CMK (cell line): ENCODE data around the gene WASL.
A peak's percentile ranks its signal among the peaks of the same experiment; 100 is the strongest.
"Not testable (repeated sequence)": the region's sequence is repeated elsewhere in the genome, so short reads cannot be mapped to it uniquely, and the experiment has no call there.

ENCODE experiments used
- DNase-seq: peaks from one replicate; pipeline ENCODE4 v3.0.0-alpha.2; 2010; ENCODE audit warnings: low read depth

WASL gene

DNA sequence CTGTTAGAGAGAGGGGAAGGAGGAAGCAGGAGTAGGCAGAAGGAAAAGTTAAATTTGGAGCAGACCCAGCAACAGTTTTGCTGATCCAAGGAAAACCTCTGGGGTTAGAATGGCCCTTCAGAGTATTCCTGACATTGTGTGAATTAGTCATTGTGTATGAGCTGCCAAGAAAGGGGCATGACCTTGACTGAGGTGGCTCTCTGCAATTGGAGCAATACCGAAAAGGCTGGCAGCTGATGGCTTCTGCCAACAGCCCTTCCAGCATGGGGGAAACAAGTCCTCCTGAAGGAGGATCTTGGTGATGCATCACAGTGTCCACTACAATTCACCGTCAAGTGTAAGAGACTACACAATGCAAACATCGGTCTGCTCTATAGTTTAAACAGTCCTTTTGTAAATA, 20.6 kb upstream of the WASL start:
- DNase-seq, result no peak

DNA sequence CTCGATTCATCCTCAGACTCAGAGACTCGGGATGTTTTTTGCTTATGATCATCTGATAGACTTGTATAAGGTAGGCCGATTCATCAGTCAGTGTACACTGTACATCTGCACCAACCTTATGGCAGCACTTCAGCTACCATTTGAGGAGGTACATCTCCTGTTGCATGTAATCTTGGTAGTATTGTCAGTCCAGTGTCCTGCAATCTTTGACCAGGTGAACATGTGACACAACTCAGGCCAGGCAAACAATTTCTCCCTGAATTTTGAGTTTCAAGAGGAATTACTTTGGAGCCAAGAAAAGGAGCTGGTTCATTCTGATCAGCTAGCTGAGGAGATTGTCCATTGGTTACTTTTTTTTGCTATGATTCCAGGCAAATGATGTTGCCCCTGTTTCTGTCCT, 19.7 kb upstream of the WASL start:
- no peak for DNase-seq

DNA sequence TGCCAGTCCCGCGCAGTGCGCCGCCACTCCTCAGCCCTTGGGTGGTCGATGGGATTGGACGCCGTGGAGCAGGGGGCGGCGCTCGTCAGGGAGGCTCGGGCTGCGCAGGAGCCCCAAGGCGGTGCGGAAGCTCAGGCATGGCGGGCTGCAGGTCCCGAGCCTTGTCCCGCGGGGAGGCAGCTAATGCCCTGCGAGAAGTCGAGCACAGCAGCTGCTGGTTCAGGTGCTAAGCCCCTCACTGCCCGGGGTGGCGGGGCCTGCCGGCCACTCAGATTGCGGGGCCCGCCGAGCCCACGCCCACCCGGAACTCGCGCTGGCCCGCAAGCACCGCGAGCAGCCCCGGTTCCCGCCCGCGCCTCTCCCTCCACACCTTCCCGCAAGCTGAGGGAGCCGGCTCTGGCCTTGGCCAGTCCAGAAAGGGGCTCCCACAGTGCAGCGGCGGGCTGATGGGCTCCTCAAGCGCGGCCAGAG, 14.4 kb upstream of the WASL start:
- no peak for DNase-seq

DNA sequence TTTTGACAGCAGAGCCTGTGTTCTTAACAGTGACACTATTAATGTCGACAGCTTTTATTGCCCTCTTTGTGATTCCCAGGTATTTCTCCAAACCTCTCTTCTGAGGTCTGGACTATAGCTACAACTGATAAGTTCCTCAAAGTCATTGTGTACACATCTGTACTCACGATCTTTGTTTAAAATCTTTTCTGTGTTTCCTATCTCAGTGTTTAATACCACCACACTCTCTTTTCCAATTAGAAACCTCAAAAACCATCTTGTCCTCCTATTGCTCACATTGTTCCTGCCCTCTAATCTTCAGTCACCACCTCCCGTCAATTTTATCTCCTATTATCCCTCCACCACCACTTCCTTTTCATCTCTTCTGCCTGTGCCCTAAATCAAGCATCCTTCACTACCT, 12.9 kb upstream of the WASL start:
- DNase-seq, result no peak

DNA sequence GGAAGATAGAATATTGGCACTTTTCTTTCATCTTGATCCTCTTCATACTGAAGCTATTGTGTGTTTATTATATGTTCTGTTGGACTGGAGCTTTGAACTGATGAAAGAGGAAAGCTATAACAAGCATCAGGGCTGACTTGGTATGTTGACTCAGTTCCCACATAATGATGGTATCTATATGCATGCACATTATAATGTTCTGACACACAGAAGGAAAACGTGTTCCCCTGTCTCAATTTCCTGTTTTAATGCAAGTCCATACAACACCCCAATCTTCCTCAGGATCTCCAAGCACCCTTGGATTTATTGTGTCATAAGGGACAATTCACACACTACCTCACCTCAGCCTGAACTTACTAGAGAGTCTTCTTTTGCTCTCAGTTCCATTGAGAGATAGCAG, 8.3 kb upstream of the WASL start:
- DNase-seq, result no peak

DNA sequence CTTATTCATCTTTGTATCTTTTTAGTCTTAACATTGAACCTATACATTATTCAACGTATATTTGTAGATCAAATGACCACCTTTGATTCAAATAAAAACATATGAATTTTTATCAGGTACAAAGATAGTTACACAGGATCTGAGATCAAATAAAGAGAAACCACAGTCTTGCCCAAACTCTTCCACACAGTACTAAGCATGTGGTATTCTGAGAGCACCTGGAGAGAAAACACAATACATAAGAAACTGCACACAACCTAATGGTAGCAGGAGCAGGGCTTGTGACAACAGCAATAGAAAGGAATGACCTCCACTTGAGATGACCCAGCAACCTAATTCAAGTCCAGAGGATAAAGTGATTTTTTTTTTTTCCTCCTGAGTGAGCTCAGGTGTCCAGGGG, 6.5 kb upstream of the WASL start:
- DNase-seq, result no peak

DNA sequence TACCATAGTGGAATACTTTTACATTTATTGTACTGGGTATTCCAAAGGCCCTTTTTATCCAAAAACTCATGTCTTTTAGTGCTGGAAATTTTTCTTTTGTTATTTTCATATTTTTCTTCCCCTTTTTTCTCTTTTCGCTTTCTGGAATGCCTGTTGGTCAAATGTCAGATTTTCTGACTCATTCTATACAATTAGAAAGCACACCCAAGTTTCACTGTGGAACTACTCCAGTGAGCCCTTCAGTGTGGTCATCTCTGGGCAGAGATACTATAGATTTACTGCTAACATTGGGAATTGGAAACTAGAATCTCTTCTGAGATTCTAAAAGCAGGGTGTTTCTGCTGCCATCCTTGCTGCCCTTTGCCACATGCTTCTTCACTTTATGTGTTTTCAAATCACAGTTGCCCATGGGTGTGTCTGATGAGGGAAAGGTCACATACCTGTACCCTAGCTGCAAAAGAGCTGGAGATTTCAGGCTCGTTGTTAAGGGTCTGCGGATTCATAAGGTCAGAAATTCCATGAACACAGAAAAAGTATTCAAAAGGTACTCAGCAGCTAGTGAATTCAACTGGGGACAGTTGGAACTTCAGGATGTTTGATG, 5.6 kb upstream of the WASL start:
- no peak for DNase-seq

DNA sequence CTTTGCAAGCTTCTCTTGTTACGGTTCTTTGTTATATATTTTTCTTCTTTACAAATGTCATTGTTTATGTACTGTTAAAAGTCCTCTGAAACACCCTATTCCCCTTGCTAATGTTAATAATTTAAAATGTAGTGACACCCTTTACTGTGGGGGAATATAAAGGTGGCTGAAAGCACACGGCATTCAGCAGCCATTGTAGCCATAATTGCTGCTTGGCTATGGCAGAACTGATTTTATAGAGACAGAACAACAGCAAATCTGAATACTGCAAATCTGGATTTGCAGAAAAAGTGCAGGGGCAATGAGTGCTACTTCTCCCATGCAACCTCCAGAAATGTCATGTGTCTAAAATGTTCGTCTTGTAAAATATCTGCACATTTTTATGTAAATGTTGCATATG, 3.7 kb upstream of the WASL start:
- no peak for DNase-seq

DNA sequence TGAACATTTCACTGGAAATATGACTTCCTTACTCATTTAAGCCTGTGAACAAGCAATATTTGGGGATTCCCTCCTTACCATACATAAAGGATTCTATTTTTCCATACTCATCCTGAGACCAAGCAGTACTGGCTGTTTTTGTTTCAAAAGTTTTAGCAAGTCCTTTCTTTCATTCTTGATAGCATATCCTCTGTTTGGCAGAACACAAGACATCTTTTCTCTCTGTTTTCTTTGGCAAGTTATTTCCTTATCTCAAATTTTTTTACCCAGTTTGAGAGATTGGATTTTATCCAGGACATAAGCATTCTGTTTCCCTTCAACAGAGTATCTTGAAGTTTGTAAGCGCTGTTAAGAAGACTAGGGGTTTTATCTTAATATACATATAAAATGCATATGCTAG, 3.0 kb upstream of the WASL start:
- no peak for DNase-seq

DNA sequence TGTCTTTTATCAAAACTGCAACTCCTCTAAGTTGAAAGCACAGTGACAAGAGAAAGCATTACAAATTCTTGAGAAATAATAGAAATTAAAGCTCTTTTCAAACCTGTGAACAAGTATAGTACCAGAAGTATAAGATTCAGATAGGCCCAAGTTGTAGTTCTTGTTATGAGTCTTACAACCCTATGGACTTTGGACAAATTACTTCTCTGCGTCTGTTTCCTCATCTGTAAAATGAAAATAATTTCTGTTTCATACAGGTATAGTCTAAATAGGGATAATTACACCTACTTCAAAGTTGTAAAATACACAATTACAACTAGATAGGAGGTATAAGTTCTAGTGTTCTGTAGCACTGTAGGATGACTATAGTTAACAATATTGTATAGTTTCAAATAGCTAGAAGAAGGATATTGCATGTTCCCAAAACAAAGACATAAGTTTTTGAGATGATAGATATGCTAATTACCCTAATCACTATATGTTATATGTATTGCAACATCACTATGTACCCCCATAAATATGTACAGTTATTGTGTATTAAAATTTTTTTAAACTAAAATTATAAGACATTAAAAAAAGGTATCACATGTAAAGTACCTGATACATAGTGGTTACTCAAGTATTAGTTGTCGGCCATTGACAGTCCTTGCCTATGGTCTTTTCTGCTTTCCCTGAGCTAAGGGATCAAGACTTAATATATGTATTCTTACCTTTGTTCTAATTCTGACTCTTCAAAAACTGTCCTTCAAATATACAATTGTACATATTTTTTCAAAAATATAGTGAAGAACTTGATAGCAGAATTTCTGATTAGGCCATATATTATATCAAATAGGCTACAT, 1.8 kb upstream of the WASL start:
- no peak for DNase-seq

DNA sequence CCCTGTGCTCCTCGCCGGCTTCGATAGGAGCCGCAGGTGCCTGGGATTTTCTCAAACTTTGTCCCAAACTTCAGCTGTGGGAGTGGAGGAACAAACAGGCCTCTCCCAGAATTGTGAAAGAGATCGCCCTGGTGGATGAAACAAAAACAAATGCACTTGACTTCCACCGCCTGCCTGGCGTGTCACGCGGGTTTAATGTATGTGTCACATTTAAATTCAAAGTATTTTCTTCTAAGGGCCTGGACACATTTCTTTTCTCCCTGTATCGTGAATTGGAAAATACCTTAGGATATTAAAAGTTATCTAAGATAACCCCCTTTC, 694 bp upstream of the WASL start:
- DNase-seq, result no peak

DNA sequence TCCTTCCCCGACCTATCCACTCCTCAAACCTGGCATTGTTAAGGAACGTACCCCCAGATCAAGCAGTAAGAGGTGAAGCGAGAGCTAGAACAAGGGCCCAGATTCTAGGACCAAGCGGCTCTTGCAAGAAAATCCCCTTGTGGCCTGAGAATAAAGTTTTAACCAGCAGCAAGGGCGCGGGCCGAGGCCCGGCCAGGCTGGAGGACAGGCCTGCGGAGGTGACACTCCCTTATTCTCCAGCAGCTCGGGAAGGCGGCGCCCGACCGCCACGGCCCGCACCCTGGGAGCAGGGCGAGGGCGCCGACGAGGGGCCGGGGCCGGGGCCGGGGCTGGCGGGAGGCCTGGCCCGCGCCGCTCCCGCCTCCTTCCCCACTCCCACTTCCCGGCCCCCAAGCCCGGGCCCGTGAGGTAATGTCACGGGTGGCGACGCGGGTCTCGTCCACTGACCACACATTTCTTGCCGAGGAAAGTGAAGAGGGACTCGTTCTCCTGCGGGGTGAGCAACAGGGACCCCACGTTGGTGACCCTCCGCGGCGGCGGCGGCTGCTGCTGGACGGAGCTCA, 551 bp downstream of the WASL start:
- DNase-seq, result no peak

DNA sequence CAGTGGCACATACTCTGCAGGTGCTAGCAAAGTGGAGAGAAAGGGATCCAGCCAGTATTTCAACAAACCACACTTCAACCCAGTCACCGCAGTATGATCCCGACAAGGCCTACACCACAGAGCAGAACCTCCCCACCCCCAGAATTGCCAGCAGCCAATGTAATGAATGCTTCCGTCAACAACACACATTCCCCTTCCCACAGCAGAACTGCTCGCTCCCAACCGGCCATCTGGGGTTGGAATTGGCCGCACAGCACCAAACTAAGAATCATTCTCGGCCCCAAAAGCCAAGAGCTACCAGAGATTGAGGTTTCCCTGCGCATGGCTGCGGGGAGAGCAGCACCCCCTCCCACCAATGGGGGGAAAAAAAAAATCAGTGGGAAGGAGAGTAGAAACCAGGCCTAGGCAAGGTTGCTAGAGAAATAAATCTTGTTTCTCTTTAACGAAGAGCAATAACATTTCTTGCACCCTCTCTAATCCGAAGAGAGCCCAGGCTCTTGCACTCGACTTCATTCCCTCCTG, 1.1 kb downstream of the WASL start:
- peak; percentile 44 for DNase-seq

DNA sequence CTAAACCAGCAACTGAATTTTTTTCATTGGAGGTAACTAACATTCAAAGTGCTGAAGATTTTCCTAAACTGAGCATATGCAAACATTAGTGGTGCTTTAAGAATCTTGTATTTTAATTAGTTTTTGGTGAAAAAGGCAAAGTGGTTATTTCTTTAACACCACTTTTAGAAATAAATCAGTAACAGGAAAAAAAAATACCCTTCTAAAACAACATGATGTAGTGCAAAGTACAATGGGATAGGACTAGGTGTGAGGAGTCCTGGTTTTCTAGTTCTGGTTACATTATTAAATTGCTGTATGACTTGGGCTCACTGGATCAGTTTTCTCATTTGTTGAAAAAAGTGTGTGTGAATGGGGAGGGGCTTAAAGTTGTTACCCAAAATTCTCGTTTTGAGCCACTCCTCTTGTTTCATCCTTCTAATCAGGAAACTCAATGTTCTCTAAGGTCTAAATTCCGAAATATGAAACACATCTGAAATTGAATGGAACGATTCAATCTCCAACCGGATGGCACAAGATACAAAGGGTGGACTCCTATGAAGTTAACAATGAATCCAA, 1.8 kb downstream of the WASL start:
- DNase-seq, result no peak

DNA sequence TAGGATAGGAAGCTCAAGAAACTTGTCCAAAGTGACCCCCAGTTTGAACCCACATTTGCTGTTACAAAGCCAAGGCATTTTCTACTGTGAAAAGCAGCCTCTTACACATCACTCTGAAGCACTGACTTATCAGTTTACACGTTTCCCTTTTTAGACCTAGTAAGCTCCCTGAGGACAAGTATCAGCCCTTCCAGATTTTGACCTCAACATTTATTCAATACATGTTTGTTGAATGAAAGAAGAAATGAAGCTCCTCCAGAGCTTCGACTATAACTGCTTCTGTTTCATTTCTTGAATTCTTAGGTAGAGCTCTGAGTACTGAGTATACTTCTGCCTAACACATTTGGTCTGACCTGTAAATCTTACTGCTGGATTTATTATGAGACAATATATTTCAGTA, 2.7 kb downstream of the WASL start:
- DNase-seq, result no peak

DNA sequence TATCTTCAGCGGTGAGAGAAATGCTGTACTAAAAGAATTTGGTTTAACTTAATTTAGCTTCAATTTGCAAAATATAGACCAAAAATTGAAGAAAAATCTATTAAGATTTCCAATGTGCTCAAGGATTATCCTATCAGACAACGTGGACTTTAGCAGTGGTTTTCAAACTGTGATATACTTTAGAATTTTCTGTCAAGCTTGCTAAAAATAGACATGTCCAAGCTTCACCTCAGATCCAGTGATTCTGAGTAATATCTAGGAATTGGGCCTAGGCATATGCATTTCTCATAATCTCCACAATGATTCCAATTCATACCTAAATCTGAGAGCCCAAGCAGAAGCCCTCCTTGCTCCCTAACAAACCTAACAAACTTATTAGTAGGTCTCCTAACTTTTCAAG, 3.4 kb downstream of the WASL start:
- no peak for DNase-seq

DNA sequence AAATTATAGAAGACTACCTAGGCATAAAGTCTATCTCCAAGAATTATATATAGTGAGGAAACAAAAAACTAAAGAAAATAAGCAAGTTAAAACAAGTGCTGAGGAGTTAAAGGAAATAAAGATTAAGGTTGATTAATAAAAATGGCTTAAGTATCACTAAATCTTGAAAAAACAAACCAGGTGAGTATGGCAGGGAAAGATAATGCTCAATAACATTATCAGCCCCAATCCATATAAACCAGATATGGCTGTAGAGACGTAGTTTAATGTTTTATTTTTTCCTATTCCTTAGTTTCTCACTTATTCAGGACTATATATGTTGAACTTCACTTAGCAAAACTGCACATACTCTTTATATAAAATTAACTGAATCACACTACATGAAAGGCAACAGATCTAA, 4.4 kb downstream of the WASL start:
- no peak for DNase-seq

DNA sequence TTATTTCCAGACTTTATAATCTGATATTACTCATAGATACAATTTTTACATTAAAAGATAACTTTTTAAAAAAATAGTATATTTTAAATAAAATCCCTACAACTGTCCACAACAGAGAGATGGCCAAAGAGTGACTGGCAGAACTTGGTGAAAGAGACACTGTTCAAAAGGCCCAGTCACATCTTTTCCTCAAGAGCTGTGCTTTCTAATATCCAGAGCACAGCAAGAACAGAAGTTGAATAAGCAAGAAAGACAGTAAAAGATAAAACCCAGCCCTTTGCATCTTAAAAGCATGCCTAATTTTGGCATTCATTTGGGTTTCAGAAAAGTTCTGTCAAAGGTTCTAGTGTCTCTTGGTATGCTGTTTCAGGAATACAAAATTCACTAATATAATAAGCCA, 6.9 kb downstream of the WASL start:
- DNase-seq, result no peak

DNA sequence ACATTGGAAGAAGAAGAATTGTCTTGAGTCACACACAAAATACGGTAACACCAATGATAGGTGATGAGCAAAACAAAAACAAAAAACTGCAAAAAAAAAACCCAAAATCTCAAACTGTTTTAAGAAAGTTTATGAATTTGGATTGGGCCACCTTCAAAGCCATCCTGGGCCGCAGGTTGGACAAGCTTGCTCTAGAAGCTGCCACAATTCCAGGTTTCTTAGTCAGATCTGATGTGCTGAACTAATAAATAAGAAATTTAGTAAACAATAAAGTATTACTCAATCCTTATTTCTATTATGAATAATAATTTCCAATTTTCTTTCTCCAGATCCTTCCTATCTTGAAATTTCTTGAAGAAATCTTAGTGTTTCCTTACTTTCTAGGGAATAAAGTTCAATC, 10.0 kb downstream of the WASL start:
- DNase-seq, result no peak

DNA sequence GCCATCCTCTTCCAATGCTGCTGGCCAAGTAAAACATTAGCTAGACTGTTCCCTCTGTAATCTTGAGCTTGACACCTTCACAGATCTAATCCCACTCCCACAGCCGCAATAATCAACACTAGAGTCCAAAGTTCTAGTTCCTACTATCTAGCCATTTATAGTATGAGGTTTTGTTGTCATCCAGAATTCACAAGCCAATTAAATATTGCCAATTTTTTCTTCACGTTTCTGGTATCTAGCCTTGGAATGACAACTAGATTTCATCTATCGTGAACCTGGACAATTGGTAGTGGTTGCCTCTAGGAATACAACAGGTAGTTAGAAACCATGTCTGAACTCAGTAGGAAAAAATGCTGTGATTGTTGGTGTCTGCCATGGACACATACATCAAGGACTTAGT, 10.4 kb downstream of the WASL start:
- DNase-seq, result no peak

DNA sequence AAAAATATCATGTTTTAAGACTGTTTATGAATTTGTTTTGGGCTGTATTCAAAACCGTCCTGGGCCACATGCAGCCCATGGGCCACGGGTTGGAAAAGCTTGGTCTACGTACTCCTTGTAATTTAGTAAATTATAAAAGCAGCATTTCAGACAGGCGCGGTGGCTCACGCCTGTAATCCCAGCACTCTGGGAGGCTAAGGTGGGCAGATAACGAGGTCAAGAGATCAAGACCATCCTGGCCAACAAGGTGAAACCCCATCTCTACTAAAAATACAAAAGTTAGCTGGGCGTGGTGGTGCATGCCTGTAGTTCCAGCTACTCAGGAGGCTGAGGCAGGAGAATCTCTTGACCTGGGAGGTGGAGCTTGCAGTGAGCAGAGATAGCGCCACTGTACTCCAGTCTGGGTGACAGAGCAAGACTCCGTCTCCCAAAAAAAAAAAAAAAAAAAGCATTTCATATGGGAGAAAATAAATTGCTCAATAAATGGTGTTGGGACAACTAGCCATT, 11.6 kb downstream of the WASL start:
- DNase-seq, result not testable (repeated sequence)

DNA sequence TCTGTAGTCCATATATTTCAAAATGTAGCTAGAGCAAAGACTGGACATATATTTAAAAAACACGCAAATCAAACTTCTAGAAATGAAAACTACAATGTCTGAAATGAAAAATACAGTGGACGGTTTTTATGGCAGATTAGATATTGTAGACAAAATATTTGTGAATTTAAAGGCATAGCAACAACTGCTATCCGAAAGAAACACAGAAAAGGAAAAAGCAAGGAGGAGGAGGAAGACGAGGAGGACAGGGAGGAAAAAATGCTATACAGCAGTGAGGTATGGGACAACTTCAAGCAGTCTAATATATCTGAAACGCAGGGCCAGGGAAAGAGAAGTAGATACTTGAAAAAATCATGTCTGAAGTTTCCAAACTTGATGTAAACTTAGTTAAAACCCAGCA, 13.3 kb downstream of the WASL start:
- no peak for DNase-seq

DNA sequence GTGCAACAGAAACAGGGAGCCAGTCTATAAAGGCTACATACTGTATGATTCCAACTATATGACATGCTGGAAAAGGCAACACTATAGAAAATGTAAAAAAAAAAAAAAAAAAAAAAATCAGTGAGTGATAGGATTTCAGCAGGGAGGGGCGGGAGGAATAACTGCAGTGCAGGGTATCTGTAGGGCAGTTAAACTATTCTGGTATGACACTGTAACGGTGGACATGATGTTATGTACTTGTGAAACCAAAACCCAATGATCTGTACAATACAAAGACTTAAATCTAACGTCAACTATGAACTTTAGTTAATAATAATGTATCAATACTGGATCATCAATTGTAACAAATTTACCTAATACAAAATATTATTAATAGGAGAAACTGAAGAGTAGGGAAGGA, 14.3 kb downstream of the WASL start:
- DNase-seq, result no peak
